H1 (cell line): ENCODE data around the gene TBC1D12. TPM values are rescaled to one million over a fixed set of nuclear protein-coding genes. Genes with fewer than 3 reads are reported as not detected.

ENCODE experiments used
- CTCF ChIA-PET: fragments of 300-600 bp; sonication (Branson Sonifier 250); formaldehyde crosslinking; loops from one replicate; lab custom pipeline; 2021; ENCODE audit not compliant: partially characterized antibody; lab: Charles Lee
- POLR2A ChIA-PET: fragments of 300-600 bp; sonication (Branson Sonifier 250); formaldehyde crosslinking; loops from one replicate; lab custom pipeline; 2021; ENCODE audit warnings: inconsistent platforms; ENCODE audit not compliant: partially characterized antibody; lab: Charles Lee
- DNase-seq, 2 experiments: peaks; one replicate each; pipeline versions ENCODE4 v3.0.0 to v3.0.0-alpha.2; 2010 to 2022; ENCODE audit warnings: low spot score in 2 of 2, low read depth in 1 of 2, mixed read lengths in 1 of 2
- FAIRE-seq: peaks from 2 replicates; lab custom pipeline; 2011; peaks lifted over from hg19 to GRCh38; lab: Jason Lieb, UNC
- H2AFZ ChIP-seq: 2 replicates; pipeline ENCODE4 v1.8.1; 2012; ENCODE audit warnings: low read length, inconsistent platforms
- H2AK5ac ChIP-seq: 2 replicates; pipeline ENCODE4 v1.6.1; 2013; ENCODE audit warnings: low read depth, low read length
- H2BK120ac ChIP-seq: replicated peaks from 2 replicates; pipeline ENCODE3; 2013; ENCODE audit warnings: low read depth, low read length, inconsistent platforms
- H2BK12ac ChIP-seq: 2 replicates; pipeline ENCODE4 v1.6.1; 2013; ENCODE audit warnings: low read depth, low read length
- H2BK15ac ChIP-seq: 2 replicates; pipeline ENCODE4 v1.6.1; 2013; ENCODE audit warnings: low read length
- H2BK20ac ChIP-seq: 2 replicates; pipeline ENCODE4 v1.6.1; 2013; ENCODE audit warnings: low read length
- H2BK5ac ChIP-seq: 2 replicates; pipeline ENCODE4 v1.6.1; 2013; ENCODE audit warnings: low read depth, low read length
- H3K14ac ChIP-seq: 2 replicates; pipeline ENCODE4 v1.6.1; 2013; ENCODE audit warnings: inconsistent platforms; ENCODE audit not compliant: insufficient read length
- H3K18ac ChIP-seq: 2 replicates; pipeline ENCODE4 v1.6.1; 2013; ENCODE audit warnings: low read length; ENCODE audit errors: extremely low read depth
- H3K23ac ChIP-seq: 2 replicates; pipeline ENCODE4 v1.6.1; 2013; ENCODE audit warnings: inconsistent platforms; ENCODE audit not compliant: insufficient read length
- H3K23me2 ChIP-seq: 2 replicates; pipeline ENCODE4 v1.6.1; 2013; ENCODE audit warnings: low read depth, low read length
- H3K27ac ChIP-seq: 2 replicates; pipeline ENCODE4 v1.6.1; 2011; ENCODE audit warnings: low read depth, low read length, inconsistent platforms
- H3K27me3 ChIP-seq, 4 experiments: replicated peaks in 1 of 4; 1 replicate in 1 of 4; 2 replicates in 3 of 4; pipeline versions ENCODE4 v1.6.1 to v1.8.1; 2011 to 2013; ENCODE audit warnings: low read length in 3 of 4, mild to moderate bottlenecking in 3 of 4, inconsistent platforms in 2 of 4, mixed read lengths in 2 of 4, moderate library complexity in 1 of 4; ENCODE audit not compliant: control insufficient read depth in 3 of 4, insufficient read depth in 3 of 4; ENCODE audit errors: extremely low read depth in 1 of 4
- H3K36me3 ChIP-seq, 4 experiments: 2 replicates each; pipeline versions ENCODE4 v1.6.1 to v1.8.1; 2011 to 2013; ENCODE audit warnings: mild to moderate bottlenecking in 4 of 4, low read length in 3 of 4, moderate library complexity in 2 of 4, control low read depth in 1 of 4, inconsistent platforms in 1 of 4; ENCODE audit not compliant: insufficient read depth in 4 of 4, control insufficient read depth in 2 of 4
- H3K4ac ChIP-seq: replicated peaks from 2 replicates; pipeline ENCODE3; 2013; ENCODE audit warnings: low read length, low read depth, mixed read lengths, inconsistent platforms; ENCODE audit not compliant: insufficient read length
- H3K4me1 ChIP-seq, 4 experiments: replicated peaks in 1 of 4; 1 replicate in 1 of 4; 2 replicates in 3 of 4; pipeline versions ENCODE4 v1.6.1 to v1.8.1; 2011 to 2013; ENCODE audit warnings: low read length in 3 of 4, inconsistent platforms in 2 of 4, mixed read lengths in 1 of 4; ENCODE audit not compliant: insufficient read depth in 4 of 4, control insufficient read depth in 3 of 4
- H3K4me2 ChIP-seq, 2 experiments: 2 replicates each; pipeline versions ENCODE4 v1.6.1 to v1.8.1; 2011 to 2013; ENCODE audit warnings: low read depth in 2 of 2, low read length in 2 of 2, control low read depth in 1 of 2, inconsistent platforms in 1 of 2, mild to moderate bottlenecking in 1 of 2; ENCODE audit not compliant: insufficient read depth in 1 of 2
- H3K4me3 ChIP-seq, 4 experiments: fragments of 200-600, 300-600 bp in 1 of 4; sonication (generic), shearing (Covaris generic), sonication (Bioruptor Twin) in 1 of 4; 2 replicates each; pipeline versions ENCODE4 v1.5.1 to v1.8.1; 2011 to 2016; ENCODE audit warnings: low read length in 4 of 4, low read depth in 3 of 4, control low read depth in 2 of 4, inconsistent platforms in 2 of 4, mild to moderate bottlenecking in 2 of 4, mixed read lengths in 1 of 4, moderate library complexity in 1 of 4; ENCODE audit not compliant: insufficient read depth in 2 of 4; ENCODE audit errors: extremely low read depth in 1 of 4
- H3K56ac ChIP-seq: replicated peaks from 2 replicates; pipeline ENCODE3; 2013; ENCODE audit warnings: low read depth, mild to moderate bottlenecking, mixed read lengths, low read length, inconsistent platforms; ENCODE audit not compliant: insufficient read length
- H3K79me1 ChIP-seq: 2 replicates; pipeline ENCODE4 v1.6.1; 2013; ENCODE audit warnings: low read depth, low read length, control low read depth
- H3K79me2 ChIP-seq, 2 experiments: 2 replicates each; pipeline versions ENCODE4 v1.6.1 to v1.8.1; 2012 to 2013; ENCODE audit warnings: low read length in 2 of 2, mild to moderate bottlenecking in 2 of 2, inconsistent platforms in 1 of 2; ENCODE audit not compliant: insufficient read depth in 2 of 2, control insufficient read depth in 1 of 2
- H3K9ac ChIP-seq, 4 experiments: replicated peaks in 1 of 4; 1 replicate in 1 of 4; 2 replicates in 3 of 4; pipeline versions ENCODE4 v1.6.1 to v1.8.1; 2011 to 2013; ENCODE audit warnings: low read depth in 3 of 4, low read length in 3 of 4, control low read depth in 2 of 4, mild to moderate bottlenecking in 2 of 4, moderate library complexity in 2 of 4, inconsistent platforms in 1 of 4; ENCODE audit errors: extremely low read depth in 1 of 4
- H3K9me3 ChIP-seq, 2 experiments: 2 replicates each; pipeline versions ENCODE4 v1.6.1 to v1.8.1; 2012 to 2013; ENCODE audit warnings: mild to moderate bottlenecking in 2 of 2, moderate library complexity in 2 of 2, control low read depth in 1 of 2, inconsistent platforms in 1 of 2, low read depth in 1 of 2, low read length in 1 of 2, mixed read lengths in 1 of 2; ENCODE audit not compliant: insufficient read depth in 2 of 2
- H4K20me1 ChIP-seq, 2 experiments: replicated peaks in 1 of 2; 2 replicates each; pipeline versions ENCODE3 to v1.8.1; 2011 to 2013; ENCODE audit warnings: inconsistent platforms in 2 of 2, low read length in 2 of 2, mild to moderate bottlenecking in 1 of 2; ENCODE audit not compliant: insufficient read depth in 2 of 2, control insufficient read depth in 1 of 2
- H4K5ac ChIP-seq: 2 replicates; pipeline ENCODE4 v1.6.1; 2013; ENCODE audit warnings: low read length, low read depth, mixed read lengths, inconsistent platforms; ENCODE audit not compliant: insufficient read length
- H4K8ac ChIP-seq: 2 replicates; pipeline ENCODE4 v1.8.0; 2013; ENCODE audit warnings: mild to moderate bottlenecking, moderate library complexity, low read length, inconsistent platforms; ENCODE audit not compliant: insufficient read depth; ENCODE audit errors: extremely low read depth
- H4K91ac ChIP-seq: replicated peaks from 2 replicates; pipeline ENCODE3; 2013; ENCODE audit warnings: low read length, mixed read lengths, inconsistent platforms; ENCODE audit not compliant: insufficient read length
- CEBPB ChIP-seq: IDR thresholded peaks from 2 replicates; pipeline ENCODE4 v1.6.1; 2012; ENCODE audit warnings: low read depth, low read length
- ZNF274 ChIP-seq: IDR thresholded peaks from 2 replicates; pipeline ENCODE4 v1.7.0; 2012; ENCODE audit warnings: low read length, borderline replicate concordance; ENCODE audit errors: extremely low read depth
- WGBS, 2 experiments: shearing (Covaris generic) in 1 of 2; methylation state at CpG; one replicate each; pipeline versions ENCODE4 v1.1.6 to v1.1.7; 2013 to 2015; ENCODE audit warnings: low lambda C conversion rate in 2 of 2, mixed read lengths in 2 of 2, inconsistent platforms in 1 of 2, low coverage in 1 of 2, missing lambda C conversion rate in 1 of 2; ENCODE audit not compliant: insufficient replicate concordance in 2 of 2, insufficient coverage in 1 of 2, insufficient read length in 1 of 2; ENCODE audit errors: extremely low coverage in 1 of 2, missing lambda C conversion rate in 1 of 2; 5-methylcytosine and 5-hydroxymethylcytosine counted together
- polyA plus RNA-seq, 7 experiments: library from polyadenylated mRNA; depleted of rRNA in 3 of 7; stranded (reverse) in 5 of 7; unstranded in 2 of 7; fragments of >200 nt in 5 of 7; fragments of 200-250 nt in 2 of 7; gene quantifications; 1 replicate in 5 of 7; 2 replicates in 1 of 7; 4 replicates in 1 of 7; pipeline versions ENCODE4 v1.2.1 to v1.2.3, GENCODE V29; 2011 to 2013; ENCODE audit warnings: missing spikeins in 2 of 7, mixed read lengths in 2 of 7
- total RNA-seq: library from RNA; stranded (reverse); fragmentation: NEBNext Ultra II Directional; extraction: Animal tissue kit (Norgen Biotek cat#: 25700); gene quantifications from 2 replicates; pipeline ENCODE4 v1.2.1, GENCODE V29; 2021

TBC1D12 gene
- total and polyA plus RNA-seq, 2 of the 8 experiments (the other 6 are each of a cell fraction or from before 2014, with no cell fraction given), result 1.1 to 3.2 TPM

DNA sequence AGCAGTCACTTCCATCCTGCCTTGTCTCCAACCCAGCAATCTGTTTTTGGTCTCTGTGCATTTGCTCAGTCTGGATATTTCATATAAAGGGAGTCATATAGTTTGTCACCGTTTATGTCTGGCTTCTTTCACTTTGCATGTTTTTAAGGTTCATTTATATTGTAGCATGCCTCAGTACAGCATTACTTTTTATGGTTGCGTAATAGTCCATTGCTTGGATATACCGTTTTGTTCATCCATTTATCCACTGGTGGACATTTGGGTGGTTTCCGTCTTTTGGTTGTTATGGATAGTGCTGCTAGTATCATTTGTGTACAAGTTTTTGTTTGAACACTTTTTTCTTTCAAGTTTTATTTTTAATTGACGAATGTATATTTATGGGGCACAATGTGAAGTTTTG, 18.2 kb downstream of the TBC1D12 start:
- Histone ChIP-seq H4K8ac (no peak overlapping the region), H3K79me1 (no peaks in the 10 kb centered on the region), H3K14ac (no peak overlapping the region), H2AFZ (no peak overlapping the region), H3K18ac (no peak overlapping the region), H3K27me3 (no peaks in the 10 kb centered on the region), H2BK12ac (no peak overlapping the region), H3K4me3 (no peak overlapping the region), H3K36me3 (no peaks in the 10 kb centered on the region), H3K79me2 (no peaks in the 10 kb centered on the region), H3K9me3 (0 out of 4 replicates have a peak, but pooled peaks cover 3 to 7% of the 10 kb centered on the region in 2 experiments), H3K9ac (no peak overlapping the region), H3K23me2 (no peaks in the 10 kb centered on the region), H2BK15ac (no peak overlapping the region), H4K91ac (no peak overlapping the region), H2BK5ac (no peak overlapping the region), H3K56ac (no peak overlapping the region), H3K27ac (no peak overlapping the region), H2BK20ac (no peak overlapping the region), H2AK5ac (no peak overlapping the region), H3K4ac (no peak overlapping the region), H3K23ac (no peak overlapping the region), H4K20me1 (no peaks in the 10 kb centered on the region), H4K5ac (no peak overlapping the region), H3K4me1 (no peaks in the 10 kb centered on the region), H2BK120ac (no peak overlapping the region), H3K4me2 (no peak overlapping the region)
- DNase-seq, result no peak
- ChIA-PET POLR2A (no interaction called here), CTCF (no interaction called here)
- no peak for TF ChIP-seq ZNF274
- peak; percentile 69; the same call in 1 of the 2 replicates for TF ChIP-seq CEBPB
- FAIRE-seq, result no peak
- 90% methylated on average over 5 of the region's 5 CpGs; no CpG with 5 or more reads in 1 of the 2 experiments for WGBS, 2 experiments
